Muscle of leg (tissue), 11 donors: ENCODE measurements around the gene HIPK3. TPM values are rescaled to one million over a fixed set of nuclear protein-coding genes. Genes with fewer than 3 reads are reported as not detected.

ENCODE experiments used
- DNase-seq: peaks from one replicate; pipeline ENCODE4 v3.0.0; 2013
- H3K27ac ChIP-seq: one replicate; pipeline ENCODE4 v1.5.1; 2013; ENCODE audit warnings: mild to moderate bottlenecking, low read length, control low read depth
- H3K27me3 ChIP-seq: one replicate; pipeline ENCODE4 v1.6.1; 2013; ENCODE audit warnings: low read length; ENCODE audit not compliant: control insufficient read depth, insufficient read depth
- H3K36me3 ChIP-seq: one replicate; pipeline ENCODE4 v1.6.1; 2013; ENCODE audit warnings: low read length; ENCODE audit not compliant: control insufficient read depth, insufficient read depth
- H3K4me1 ChIP-seq: one replicate; pipeline ENCODE4 v1.6.1; 2013; ENCODE audit warnings: low read length; ENCODE audit not compliant: control insufficient read depth, insufficient read depth
- H3K4me3 ChIP-seq: one replicate; pipeline ENCODE4 v1.5.1; 2013; ENCODE audit warnings: low read length, control low read depth
- H3K9me3 ChIP-seq: replicated peaks from 2 replicates; pipeline ENCODE4 v1.6.1; 2013; ENCODE audit warnings: low read depth, low read length; ENCODE audit not compliant: control insufficient read depth
- WGBS: methylation state at CpG from one replicate; pipeline ENCODE4 v1.1.5; 2013; ENCODE audit warnings: missing lambda C conversion rate; ENCODE audit not compliant: insufficient coverage; 5-methylcytosine and 5-hydroxymethylcytosine counted together
- polyA plus RNA-seq, 8 donors: library from polyadenylated mRNA; unstranded; fragments of 120-200 nt; gene quantifications; one replicate each; pipeline versions ENCODE4 v1.2.1 to v1.2.3, GENCODE V29; 2013; ENCODE audit warnings: inconsistent platforms in 1 of 8, low replicate concordance in 1 of 8; ENCODE audit not compliant: insufficient read length in 8 of 8, insufficient read depth in 1 of 8
- total RNA-seq: library from RNA; stranded (reverse); fragments of 120-200 nt; gene quantifications from one replicate; pipeline ENCODE4 v1.2.4, GENCODE V29; 2013

The HIPK3 gene
- total and polyA plus RNA-seq, 9 donors, result 47.4 to 189 (median 74.3) TPM

DNA sequence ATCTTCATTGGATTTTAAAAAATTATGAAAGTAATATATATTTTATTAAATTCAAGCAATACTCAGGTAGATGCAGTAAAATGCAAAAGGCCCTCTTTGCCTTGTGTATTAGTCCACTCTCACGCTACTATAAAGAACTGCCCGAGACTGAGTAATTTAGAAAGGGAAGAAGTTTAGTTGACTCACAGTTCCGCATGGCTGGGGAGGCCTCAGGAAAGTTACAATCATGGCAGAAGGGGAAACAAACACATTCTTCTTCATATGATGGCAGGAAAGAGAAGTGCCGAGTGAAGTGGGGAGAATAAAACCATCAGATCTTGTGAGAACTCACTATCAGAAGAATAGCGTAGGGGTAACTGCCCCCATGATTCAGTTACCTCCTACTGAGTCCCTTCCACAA lies 130.8 kb downstream of the HIPK3 start:
- H3K4me3 ChIP-seq, result no peak overlapping the region
- no CpG with 5 or more reads among the region's 5 CpGs for WGBS
- H3K27me3 ChIP-seq, result no peaks in the 10 kb centered on the region
- peaks cover 3% of the 10 kb centered on the region for H3K9me3 ChIP-seq
- H3K36me3 ChIP-seq, result no peaks in the 10 kb centered on the region
- H3K27ac ChIP-seq, result no peak overlapping the region
- DNase-seq, result no peak
- no peaks in the 10 kb centered on the region for H3K4me1 ChIP-seq

DNA sequence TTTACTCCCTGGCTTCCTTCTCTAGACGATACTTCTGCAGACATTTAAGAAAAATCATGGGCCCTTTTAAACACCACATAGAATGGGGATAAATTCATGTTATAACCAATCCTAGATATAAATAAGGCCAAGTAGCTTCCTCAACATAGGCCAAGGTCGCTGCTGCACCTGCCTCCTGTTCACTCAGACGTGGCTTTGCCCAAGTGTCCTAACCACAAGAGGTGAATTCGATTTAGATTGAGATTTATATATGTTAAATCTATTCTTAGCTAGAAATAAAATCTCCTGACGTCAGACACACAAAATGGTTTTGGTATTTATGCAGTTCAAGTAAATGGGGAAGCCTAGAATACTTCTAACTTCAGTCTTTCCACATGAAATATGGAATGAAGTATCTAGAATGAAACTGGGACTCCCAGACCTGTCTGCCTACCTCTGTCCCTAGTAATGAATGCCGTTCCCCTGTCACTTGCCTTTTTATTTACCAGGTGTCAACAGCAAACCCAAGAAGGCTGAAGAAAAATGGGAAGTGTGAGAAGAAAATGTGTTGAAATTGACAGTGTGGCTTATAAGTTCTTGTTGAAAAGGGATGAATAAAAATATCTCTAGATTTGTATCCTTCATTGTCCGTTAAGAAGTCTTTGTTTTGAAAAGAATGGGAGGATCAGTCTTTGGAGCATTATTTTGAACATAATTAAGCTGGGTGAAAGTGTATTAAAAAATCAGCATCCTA lies 131.8 kb downstream of the HIPK3 start:
- Histone ChIP-seq H3K36me3 (no peaks in the 10 kb centered on the region), H3K4me1 (no peaks in the 10 kb centered on the region), H3K27ac (no peak overlapping the region), H3K9me3 (peaks cover 3% of the 10 kb centered on the region), H3K27me3 (no peaks in the 10 kb centered on the region), H3K4me3 (no peak overlapping the region)
- DNase-seq, result no peak
- WGBS, result no CpG with 5 or more reads among the region's 7 CpGs

DNA sequence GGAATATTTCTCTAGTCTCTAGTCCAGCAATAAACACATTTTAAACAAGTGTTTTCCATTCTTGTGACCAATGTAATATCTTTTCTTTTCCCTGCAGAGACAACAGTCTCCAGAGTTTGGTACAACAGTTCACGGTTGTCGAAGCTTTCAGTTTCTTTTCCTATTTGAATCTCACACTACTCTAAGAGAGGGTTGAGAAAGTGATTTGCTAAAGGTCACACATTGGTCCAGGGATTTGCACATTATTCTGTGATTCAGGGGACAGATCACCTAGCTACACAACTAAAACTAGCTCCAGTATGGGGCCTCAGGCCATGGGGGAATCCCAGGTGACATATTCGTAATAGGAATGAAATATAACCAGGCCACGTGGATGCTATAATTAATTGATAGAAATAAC lies 132.5 kb downstream of the HIPK3 start:
- Histone ChIP-seq H3K27ac (no peak overlapping the region), H3K4me3 (no peak overlapping the region), H3K9me3 (peaks cover 3% of the 10 kb centered on the region), H3K27me3 (no peaks in the 10 kb centered on the region), H3K4me1 (no peaks in the 10 kb centered on the region), H3K36me3 (no peaks in the 10 kb centered on the region)
- DNase-seq, result no peak
- WGBS, result no CpG with 5 or more reads among the region's 4 CpGs

DNA sequence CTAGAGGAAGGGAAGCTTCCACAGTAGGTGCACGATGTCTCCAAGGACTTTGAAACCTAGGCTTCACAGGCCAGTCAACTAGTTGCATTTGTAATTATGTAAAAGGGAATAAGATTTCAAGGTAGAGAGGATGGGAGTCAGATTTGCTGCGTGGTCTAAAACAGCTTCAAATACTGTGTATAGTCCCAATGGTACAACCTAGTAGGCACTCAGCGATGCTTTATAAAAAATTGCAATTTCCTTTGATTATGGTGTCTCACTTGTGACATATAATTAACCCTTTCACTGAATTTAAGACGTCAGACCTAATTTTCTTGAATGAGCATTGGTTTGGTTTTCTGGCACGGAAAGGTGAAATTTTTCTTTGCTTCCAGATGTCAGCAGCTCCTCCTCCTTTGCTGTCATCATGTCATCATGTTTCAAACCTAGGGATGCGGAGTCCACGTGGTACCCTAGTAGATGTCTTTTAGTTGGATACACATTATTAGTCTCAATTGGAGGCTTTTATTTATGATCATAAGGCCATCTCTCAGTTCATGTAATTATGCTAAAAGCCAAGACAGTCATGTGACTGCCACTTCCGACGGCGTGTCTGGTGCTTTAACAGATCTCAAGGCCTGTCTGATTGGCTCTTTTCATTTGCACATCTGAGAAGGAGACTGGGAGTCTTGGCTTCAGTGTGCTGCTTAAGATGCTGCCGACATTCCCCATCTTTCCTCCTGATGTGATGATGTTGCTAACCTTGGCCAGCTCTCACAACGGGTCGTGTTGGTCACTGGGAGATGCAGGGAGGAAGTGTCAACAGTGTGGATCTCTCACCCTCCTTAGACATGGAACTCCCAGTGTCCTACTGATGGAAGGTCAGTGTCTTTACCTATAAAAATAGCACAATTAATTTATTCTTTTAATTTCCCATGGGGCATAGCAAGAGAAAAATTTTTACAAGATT lies 134.0 kb downstream of the HIPK3 start:
- Histone ChIP-seq H3K27me3 (peaks cover 2% of the 10 kb centered on the region), H3K9me3 (no peaks in the 10 kb centered on the region), H3K36me3 (no peaks in the 10 kb centered on the region), H3K27ac (no peak overlapping the region), H3K4me3 (no peak overlapping the region), H3K4me1 (no peaks in the 10 kb centered on the region)
- DNase-seq, result no peak
- WGBS, result no CpG with 5 or more reads among the region's 13 CpGs

DNA sequence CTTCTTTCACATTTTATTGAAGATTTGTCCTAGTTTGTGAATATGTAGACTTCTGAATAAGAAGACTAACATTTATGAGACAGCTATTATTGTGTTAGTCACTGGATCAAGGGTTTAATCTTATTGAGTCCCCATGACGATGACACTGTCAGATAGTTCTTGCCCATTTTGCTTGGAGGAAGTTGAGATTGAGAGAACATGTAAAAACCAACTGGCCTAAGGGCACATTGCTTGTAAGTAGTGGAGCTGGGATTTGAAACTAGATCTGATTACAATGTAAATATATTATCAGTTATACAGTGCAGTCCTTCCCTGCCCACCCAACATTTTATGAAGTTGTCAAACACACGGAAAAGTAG lies 134.7 kb downstream of the HIPK3 start:
- H3K9me3 ChIP-seq, result no peaks in the 10 kb centered on the region
- WGBS, result 100% methylated on average over 1 of the region's 2 CpGs
- H3K27ac ChIP-seq, result no peak overlapping the region
- DNase-seq, result no peak
- no peaks in the 10 kb centered on the region for H3K36me3 ChIP-seq
- no peaks in the 10 kb centered on the region for H3K4me1 ChIP-seq
- no peak overlapping the region for H3K4me3 ChIP-seq
- peaks cover 2% of the 10 kb centered on the region for H3K27me3 ChIP-seq

DNA sequence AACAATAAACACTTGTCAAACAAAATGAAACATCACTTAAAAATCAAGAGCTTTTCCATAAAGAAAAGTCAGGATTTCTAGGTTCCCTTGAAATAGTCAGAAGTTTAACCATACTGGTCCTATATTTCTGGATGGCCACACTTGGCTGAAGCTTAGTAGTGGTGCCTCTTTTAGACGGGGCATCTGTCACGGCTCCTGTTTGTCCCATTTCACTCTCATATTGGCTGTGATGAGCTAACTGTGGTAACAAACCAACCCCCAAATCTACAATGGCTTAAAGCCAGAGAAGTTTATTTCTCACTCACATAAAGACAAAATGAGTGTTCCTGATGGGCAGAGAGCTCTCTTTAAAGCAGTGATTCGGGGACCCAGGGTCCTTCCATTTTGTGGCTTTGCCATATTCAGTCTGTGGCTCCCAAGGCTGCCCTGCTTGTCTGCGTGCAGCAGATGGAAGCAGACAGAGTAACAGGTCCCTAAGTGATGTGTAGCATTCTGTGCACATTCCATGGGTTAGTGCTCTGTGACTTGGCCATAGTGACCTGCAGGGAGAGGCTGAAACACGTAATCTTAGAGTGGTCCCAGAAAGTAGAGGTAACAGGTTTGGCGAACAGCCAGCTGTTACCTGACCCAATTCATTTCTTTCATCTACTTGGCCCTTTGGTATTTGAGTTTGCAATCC lies 137.4 kb downstream of the HIPK3 start:
- WGBS, result 68% methylated on average over 2 of the region's 6 CpGs
- H3K4me3 ChIP-seq, result no peak overlapping the region
- no peaks in the 10 kb centered on the region for H3K9me3 ChIP-seq
- no peaks in the 10 kb centered on the region for H3K36me3 ChIP-seq
- H3K27ac ChIP-seq, result no peak overlapping the region
- H3K27me3 ChIP-seq, result peaks cover 2% of the 10 kb centered on the region
- DNase-seq, result no peak
- H3K4me1 ChIP-seq, result no peaks in the 10 kb centered on the region

DNA sequence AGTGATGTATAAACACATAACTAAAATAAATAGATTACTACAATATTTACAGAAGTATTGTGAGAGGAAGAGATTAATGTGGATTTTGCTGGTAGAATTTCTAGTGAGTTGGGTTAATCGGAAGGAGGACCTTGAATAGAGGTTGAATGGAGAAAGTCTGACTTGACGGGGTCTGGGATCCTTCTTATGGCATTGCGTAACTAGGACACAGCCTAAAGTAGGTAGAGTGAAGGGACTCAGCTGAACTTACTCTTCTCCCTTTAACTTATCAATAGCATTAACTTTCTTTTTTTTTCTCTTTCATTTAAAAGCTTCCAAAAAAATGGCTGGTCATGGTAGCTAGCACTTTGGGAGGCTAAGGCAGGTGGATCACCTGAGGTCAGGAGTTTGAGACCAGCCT lies 139.2 kb downstream of the HIPK3 start:
- Histone ChIP-seq H3K27me3 (peaks cover 2% of the 10 kb centered on the region), H3K9me3 (no peaks in the 10 kb centered on the region), H3K4me1 (no peaks in the 10 kb centered on the region), H3K4me3 (no peak overlapping the region), H3K36me3 (no peaks in the 10 kb centered on the region), H3K27ac (no peak overlapping the region)
- WGBS, result 100% methylated on average over 1 of the region's 3 CpGs
- DNase-seq, result no peak

DNA sequence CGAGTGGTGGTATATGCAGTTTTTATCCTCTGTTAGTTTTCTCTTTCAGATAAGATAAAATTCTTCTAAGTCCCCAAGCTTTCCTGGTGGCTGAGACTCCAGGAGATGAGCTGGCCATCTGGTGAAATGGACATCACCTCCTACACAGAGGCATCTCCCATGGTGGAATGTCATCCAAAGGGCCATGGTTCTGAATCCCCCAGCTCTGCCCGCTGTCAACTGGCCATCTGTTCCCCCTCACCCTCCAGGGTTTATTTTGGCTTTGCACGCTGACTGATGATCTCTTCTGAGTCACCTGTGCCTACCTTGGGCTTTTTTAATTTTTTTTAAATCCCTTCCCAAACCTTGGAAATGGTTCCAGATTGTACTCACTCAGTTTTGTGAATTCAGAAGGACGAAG lies 142.2 kb downstream of the HIPK3 start:
- Histone ChIP-seq H3K27ac (no peak overlapping the region), H3K9me3 (no peaks in the 10 kb centered on the region), H3K36me3 (no peaks in the 10 kb centered on the region), H3K4me1 (no peaks in the 10 kb centered on the region), H3K4me3 (no peak overlapping the region), H3K27me3 (peaks cover 2% of the 10 kb centered on the region)
- 79% methylated on average over 2 of the region's 4 CpGs for WGBS
- no peak for DNase-seq

DNA sequence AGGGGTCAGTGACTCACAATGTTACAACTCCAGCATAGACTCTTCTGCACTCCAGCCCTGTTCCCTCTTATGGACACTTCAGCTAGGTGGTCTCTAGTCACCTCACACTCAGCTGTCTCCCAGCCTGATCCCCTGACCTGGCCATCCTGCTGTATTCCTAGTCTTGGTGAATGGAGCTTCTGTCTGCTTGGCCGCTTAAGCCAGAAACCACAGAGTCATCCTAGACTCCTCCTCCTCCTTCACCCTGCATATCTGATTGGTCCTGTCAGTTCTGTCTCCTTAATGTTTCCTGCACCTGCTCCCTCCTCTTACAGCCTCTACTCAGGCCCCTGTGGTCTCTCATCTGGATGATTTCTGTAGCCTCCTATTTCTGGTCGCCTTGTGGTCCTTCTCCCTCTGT lies 144.9 kb downstream of the HIPK3 start:
- no peak for DNase-seq
- 70% methylated on average over 2 of the region's 2 CpGs for WGBS
- H3K36me3 ChIP-seq, result no peaks in the 10 kb centered on the region
- no peaks in the 10 kb centered on the region for H3K4me1 ChIP-seq
- H3K4me3 ChIP-seq, result no peak overlapping the region
- H3K9me3 ChIP-seq, result no peaks in the 10 kb centered on the region
- no peak overlapping the region for H3K27ac ChIP-seq
- peaks cover 3% of the 10 kb centered on the region for H3K27me3 ChIP-seq

DNA sequence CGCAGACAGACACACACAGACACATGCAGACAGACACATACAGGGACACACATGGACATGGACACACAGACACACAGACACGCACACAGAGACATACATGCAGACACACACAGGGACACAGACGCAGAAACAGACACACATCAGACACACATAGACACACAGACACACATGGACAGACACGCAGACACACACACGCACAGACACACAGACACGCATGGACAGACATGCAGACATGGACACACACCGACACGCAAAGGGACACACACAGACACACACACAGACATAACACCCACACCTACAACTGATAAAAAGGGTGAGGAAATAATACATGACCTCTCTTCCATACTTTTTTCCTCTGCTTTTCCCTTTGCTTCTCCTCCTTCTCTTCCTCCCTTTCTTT lies 146.2 kb downstream of the HIPK3 start:
- Histone ChIP-seq H3K9me3 (no peaks in the 10 kb centered on the region), H3K27me3 (peaks cover 3% of the 10 kb centered on the region), H3K27ac (no peak overlapping the region), H3K36me3 (no peaks in the 10 kb centered on the region), H3K4me3 (no peak overlapping the region), H3K4me1 (no peaks in the 10 kb centered on the region)
- WGBS, result 93% methylated on average over 5 of the region's 8 CpGs
- DNase-seq, result no peak
